Hematopoietic multipotent progenitor cell treated with erythropoietin and hydrocortisone succinate and interleukin-3 and kit ligand, for 17 days (in vitro differentiated cells): ENCODE data around the gene AMIGO1.

ENCODE experiments used
- DNase-seq: peaks from one replicate; pipeline ENCODE4 v3.0.0-alpha.2; 2015; ENCODE audit warnings: low spot score

AMIGO1 gene

DNA sequence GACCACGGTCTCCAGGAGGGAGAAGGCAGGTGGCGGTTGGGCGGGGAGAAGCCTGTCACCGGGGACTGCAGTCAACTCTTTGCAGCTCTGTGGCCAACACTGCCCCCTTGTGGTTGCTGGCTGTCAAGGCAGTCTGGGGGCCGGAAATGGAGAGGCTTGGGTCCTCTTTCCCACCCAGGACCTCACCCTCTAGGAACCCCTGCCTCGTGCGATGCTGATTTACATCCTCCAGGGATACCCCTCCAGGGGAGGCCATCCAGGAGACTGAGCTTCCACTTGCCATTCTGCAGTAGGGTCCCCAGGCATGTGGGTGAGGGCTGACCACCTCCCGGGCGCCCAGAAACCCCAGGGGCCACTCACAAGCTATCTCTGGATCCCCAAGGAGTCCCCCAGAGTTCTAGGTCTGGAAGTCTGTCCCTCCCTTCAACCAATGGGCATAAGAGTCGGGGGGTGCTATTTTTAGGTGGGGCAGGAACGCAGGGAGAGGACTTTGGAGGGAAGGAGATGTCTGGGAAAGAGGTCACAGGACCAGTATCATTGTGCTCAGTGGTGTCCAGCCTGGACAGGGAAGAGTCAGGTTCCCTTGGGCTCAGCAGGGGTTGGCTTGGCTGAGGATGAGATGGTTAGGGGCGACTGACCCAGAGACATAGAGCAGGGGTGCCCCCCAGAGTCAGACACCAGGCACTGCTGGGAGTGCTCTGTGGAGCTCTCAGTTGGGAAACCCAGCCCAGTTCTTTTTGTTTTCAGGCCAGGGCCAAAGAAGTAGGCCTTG is 23.0 kb upstream of the AMIGO1 start:
- DNase-seq: peak; percentile 85

DNA sequence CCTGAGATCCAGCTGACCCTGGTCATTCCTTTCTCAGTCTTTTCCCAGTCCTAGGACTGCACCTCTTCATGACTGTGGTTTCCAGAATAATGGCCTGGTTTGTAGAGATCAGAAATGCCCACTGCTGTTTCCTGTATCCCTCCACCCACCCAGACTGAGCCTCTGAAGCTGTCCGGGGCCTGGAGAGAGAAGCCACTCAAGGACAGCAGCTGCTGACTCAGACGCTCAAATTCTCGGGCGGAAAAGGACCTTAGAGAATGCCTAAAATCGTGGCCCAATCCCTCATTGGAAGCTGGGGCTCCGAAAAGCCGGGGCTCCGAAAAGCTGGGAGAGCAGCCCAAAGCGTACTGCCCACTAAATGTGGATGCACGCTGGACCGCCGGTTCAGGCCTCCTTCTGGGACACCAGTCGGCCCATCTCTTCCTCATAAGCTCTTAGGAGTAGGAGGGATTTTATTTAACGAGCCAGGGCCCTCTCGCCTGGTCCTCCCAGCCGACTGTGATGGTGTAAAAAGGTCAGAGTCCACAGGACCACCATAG is 22.4 kb upstream of the AMIGO1 start:
- DNase-seq: no peak

DNA sequence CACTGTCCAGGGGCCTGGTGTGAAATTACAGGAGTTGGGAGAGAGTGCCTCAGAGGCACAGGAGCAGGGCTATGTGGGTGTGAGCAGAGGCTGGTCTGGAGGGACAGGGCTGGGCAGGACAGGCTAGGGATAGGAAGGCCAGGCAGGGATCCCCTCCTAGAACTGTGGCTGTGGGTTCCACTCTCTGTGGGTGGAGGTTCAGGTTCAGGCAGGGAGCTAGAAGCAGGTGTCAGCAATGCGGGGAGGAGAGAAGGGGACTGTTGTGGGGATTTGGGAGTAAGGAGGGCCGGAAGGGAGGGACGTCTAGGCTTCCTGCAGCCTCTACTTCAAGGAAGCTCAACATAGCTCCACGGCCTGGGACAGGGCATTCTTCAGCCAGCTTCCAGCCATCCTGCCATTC is 21.9 kb upstream of the AMIGO1 start:
- no peak for DNase-seq

DNA sequence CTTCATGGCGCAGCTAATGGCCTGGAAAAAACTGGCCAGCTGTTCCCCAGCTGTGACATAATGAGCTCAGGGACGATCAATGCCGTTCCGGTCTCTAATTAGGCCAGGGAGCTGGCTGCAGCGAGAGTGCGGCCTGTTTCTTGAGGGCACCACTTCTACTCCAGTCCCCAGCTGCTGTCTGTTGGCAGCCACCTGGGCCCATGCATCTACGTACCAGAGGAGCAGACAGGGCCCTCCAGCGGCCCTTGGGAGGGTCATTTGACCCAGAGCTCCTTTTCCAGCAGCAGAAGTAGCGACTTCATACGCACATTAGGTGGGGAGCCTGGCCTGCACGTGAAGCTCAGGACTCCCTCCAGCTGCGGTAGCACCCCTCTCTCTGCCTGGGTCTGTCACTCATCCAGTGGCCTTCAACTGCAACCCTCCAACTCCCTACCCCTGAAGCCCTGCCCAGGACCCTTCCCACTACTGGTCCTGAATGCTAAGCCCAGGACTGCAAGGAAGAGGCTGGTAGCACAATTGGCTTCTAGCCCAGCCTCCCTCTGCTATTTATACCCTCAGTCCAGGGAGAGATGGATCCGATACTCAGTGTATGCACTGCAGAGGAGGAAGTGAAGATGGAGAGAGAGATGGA is 21.0 kb upstream of the AMIGO1 start:
- no peak for DNase-seq

DNA sequence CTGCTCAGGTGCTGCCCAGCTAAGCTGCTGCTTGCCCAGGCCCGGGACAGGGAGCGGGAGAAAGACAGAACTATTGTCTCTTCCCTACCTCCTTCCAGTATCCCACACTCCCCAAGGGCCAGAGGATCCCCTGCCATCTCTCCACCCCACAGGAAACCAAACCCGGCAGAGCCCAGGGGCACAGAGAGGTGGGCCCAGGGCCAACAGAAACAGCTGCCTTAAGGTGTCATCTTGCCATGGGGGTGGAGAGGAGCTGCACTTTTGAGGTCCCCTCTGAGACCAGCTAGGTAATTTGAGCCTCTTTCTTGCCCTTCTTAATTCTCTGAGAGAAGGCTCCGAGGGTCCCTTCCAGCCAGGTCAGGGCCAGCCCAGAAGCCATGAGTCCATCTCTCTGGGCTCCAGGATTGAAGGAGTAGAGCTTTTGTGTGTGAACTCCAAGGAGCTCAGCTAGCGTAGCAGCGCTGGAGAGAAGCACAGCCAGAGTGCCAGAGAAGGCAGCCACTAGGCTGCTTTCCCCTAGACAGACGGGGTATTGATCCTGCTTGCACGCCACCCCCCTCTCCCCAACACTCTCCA is 20.4 kb upstream of the AMIGO1 start:
- DNase-seq: no peak

DNA sequence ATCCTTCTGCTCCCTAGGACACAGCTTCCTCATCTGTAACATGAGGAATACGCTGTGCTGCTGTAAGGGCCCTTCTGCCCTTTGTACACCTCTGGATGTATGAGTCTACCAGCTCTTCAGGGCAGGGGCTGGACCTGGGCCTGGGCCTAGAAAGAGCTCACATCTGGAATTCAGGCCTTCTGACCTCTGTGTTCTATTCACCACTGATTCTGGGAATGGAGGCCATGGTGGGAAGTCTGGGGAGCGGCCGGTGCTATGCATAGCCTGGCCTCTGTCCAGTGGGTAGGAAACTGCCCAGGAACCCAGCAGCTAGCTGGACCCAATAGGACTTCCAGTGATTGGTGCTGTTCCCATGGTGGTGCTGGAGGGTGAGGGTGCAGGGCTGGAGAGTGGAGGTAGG is 19.2 kb upstream of the AMIGO1 start:
- no peak for DNase-seq

DNA sequence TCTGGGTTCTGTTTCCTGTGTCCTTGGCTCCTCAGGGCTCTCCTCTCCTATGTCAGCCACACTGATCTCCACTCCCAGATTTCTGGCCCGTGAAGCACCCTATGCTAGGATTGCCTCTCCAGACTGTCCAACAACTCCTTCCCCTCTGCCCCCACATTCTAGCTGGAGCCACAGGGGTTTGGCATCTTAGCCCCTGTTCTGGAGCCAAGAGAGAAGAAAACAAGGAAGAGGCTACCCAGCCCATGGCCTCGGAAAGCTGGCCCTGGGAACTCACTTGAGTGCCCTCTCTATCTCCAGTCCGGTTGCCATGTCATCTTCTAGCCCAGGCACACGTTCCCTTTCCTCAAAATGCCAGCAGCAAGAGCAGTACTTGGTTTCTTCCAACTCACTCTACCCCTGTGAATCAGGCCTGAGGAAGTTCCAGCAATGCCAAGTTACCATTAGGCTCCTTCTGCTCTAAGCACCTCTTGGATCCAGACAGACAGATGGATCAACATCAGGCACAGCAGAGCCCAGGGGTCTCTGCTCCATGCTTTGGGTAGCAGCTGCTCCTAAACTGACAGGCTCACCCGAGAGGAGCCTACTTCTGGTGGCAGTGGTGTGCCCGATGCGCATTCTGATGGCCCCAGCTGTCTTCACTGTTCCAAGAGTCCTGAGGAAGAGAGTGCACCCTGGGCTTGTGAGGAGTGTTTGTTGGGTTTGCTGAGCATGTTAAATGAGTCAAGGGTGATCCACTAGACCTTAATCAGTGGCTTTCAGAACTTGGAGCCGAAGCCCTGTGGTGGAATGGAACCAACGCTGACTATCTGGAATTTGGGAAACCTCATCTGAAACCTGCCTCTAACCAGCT is 18.5 kb upstream of the AMIGO1 start:
- DNase-seq: no peak

DNA sequence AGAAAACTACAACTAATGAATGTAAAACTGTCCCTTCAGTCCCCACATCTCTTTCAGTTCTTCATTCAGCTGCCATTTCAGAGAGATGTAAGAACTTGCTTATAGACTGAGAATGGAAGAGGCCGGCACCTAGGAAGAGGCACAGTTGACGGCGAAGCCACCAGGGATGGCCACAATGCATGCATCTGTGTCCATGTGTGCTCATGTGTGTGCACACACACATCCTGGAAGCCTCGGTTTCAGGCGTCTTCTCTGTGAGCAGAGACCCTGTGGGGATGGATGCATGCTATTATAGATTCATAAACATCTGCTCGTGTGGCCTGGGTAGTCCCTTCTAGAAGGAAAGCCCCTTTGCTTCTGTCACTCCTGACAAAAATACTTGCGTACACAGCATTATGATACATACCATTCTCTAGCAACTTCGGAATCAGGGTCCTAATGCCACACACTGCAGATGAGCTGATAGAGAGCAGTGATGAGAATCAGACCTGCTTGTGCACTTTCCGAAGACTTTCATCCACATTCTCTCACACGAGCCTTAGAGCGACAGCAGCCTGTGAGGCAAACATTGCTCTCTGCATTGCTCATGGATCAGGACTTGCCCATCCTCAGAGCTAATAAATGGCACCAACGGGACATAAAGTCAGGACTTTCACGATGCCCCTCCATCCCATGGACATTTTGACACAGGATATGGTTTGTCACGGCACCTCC is 17.7 kb upstream of the AMIGO1 start:
- no peak for DNase-seq

DNA sequence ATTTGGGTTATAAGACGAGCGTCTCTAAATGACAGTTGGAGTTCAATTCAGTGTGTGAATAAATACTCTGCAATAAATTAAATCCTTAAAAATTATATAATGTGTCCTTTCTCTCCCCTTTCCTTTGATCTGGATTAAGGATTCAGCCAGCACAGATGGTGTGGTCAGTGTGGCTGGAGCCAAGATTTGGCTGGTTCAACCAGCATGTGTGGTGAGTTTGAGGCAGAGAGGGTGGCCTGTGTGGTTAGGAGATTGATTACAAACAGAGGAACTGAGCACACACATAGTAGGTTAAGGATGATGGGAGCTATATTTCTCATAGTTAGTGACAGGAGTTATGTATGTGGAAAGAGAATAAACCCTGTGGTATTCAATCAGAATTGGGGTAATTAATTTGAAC is 14.2 kb upstream of the AMIGO1 start:
- DNase-seq: no peak

DNA sequence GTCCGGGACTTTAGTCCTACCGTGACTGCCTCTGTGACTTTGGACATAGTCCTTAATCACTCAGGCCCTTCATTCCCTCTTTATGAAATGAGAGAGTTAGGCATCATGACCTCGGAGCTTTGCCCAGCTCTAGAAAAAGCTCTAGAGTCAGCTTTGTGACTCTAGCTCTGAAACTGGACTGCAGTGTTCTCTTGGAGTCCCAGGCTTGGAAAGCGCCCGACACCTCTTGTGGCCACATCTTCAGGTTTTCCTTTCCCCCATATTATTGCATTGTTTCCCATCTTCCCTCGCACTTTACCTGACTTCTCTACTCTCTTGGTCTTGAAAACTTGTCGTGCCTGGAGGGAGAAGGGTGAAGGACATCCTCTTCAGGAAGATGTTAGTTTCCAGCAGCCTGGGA is 12.5 kb upstream of the AMIGO1 start:
- DNase-seq: no peak

DNA sequence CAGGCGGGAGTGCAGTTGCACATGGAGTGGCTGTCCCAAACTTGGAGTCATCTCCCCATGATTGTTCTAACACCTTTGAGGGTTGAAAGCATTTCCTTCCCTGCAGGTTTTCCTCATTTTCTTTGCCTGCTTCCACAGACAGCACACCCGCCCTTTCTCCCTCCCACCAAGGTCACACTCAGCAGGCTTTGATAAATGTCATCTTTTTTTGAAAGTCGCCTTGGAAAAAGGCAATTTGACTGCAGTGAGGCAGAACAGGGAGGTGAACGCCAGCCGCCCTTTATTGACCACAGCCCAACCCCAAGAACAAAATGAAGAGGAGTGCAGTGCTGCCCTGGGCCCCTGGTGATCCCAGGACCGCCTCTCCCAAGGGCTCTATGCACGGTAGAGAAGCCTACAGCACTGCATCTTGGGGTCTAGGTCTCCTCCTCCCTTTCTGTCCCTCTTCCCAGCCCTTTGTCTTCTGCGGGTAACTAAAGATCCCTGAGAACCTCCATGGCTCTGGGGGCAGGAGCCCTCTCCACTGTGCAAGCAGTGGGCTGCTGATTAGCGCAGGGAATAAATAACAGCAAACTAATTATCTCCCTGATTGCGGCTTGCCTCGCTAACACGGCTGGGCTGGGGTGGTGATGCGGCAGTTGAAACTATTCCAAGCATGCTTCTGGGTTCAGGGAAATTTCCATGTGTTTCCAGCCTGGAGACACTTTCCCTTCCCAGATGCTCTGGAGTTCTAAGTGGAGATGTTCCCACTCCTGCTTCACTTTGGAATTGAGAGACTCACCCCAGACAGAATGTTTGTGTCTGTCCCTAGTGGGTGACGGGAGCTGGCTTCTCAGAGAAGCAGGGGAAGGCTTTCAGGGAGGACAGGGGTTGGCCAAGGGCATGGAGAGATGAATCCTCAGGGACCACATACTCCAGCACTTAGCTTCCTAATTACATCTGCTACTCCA is 11.8 kb upstream of the AMIGO1 start:
- no peak for DNase-seq

DNA sequence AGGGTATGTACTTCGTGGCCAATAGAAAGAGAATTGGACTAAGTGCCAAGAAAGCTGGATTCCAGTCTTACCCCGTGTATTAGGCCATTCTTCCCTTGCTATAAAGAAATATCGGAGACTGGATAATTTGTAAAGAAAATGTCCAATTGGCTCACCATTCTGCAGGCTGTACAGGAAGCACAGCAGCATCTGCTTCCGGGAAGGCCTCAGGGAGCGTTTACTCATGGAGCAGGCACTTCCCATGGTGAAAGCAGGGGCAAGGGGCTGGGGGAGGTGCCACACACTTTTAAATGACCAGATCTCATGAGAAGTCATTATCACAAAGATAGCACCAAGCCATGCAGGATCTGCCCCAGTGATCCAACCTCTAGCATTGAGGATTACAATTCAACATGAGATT is 7.8 kb upstream of the AMIGO1 start:
- no peak for DNase-seq

DNA sequence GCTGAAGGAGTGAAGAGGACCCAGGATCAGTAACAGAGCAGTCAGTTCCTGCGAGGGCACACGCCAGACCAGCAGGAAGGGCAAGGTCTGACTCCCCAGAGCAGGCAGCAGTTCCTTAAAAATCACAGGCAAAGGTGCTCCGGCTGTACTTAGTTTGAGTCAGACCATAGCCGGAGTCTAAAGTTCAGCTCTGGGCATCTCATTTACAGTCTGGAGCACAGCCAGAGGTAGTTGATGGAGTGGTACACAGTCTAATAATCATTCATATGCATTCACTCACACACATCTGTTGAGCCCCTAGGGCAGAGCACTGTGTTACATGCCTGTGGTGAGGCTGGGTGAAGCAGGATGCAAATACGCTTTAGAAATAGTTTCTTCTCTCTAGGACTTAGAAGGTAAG is 7.3 kb upstream of the AMIGO1 start:
- no peak for DNase-seq

DNA sequence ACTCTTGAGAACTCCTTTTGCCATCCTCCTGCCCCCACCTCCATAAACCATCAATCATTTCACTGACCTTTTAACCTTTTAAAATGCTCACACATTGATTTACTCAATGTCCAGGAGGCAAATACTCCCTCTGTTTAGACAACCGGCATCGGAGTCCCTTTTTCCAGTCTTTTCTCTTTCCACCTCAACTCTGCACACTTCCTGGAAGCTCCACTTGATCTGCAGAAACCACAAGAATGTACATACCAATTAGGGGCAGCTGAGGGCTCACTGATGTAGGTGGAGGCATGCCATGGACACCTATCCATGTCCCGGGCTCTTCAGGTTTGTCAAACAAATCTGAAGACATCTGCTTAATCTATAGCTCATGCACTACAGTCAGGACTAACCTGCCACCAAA is 5.3 kb upstream of the AMIGO1 start:
- no peak for DNase-seq

DNA sequence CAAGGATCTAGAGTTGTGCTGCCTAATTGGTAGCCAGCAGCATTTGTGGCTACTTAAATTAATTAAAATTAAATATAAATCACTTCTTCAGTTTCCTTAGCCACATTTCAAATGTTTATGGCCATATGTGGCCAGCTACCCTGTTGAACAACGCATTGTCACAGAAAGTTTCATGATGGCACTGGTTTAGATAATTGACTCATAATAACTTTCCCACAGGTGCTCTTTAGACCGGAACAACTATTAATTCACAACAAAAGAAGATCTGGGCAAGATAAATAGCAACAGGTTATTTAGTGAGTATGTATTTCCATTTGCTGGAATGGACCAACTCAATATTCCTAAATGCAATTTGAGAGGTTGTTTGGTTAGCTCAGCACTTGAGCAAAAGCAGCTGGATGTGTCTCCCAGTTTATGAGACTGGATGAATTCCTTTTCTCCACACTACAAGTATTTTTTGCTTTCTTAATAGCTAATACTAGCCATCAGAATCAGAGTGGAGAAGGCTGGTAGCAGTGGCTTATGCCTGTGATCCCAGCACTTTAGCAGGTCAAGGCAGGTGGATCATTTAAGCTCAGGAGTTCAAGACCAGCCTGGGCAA is 3.7 kb upstream of the AMIGO1 start:
- DNase-seq: no peak

DNA sequence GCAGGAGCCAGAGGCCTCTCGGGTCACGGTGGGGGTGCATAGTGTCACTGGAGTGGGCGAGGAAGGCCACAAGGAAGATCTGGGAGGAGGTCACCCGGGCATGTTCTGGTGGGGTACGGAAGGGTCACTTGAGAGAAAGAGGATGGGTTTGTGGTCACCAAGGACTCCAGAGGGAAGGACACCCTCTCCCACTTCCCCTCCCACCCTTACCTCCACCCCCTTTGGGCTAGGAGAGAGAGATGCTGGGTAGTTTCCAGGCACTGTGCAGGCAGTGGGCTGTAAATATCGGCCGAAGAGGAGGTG is 703 bp downstream of the AMIGO1 start:
- no peak for DNase-seq

DNA sequence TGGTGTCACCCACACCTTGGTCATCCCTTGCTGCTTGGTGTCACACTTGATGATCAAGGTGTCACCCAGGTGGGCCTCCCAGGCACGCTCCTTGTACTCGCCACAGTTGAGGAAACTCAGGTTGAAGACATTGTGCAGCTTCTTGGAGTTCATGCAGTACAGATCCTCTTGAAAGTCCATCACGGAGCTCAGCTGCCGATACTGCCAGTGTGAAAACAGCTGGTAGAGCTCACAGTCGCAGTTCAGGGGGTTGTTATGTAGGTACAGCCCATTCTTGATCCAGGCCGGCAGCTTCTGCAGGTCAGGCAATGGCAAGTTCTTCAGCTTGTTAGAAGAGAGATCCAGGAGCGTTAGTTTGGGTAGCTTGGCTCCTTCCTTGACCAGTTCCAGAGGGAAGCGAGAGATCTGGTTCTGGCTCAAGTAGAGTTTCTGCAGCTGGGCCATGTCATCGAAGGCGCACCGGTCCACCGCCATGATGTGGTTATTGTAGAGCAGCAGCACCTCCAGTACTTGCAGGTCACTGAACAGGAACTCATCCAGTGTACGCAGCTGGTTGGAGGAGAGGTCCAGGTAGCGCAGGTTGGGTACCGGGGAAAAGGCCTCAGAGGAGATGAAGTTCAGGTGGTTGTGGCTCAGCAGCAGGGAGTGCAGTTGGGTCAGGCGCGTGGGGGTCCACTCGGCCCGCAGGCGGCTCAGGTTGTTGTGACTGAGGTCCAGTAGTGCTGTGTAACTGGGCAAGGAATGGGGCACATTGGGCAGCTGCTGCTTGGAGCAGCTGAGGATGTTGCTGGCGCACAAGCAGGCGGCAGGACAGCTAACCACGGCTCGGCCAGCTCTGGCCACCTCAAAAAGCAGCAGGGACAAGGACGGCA is 1.3 kb downstream of the AMIGO1 start:
- no peak for DNase-seq

DNA sequence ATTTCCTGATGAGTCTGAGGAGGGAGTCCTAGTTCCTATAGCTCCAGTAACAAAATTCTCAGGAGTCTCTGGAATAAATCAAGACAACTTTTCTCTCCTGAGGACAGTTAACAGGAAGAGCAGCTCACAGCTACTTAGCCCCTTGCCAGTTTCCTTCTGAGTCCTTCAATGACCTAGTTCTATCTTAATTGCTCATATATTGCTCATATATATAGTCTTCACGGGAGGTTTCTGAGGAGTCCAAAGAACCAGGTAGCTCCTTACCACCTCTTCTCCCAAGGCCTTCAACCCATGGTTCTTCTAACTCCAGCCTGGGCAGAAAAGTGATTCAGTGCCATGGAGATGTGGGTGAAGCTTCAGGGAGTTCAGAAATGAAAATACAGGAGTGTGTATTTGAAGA is 4.6 kb downstream of the AMIGO1 start:
- DNase-seq: no peak

DNA sequence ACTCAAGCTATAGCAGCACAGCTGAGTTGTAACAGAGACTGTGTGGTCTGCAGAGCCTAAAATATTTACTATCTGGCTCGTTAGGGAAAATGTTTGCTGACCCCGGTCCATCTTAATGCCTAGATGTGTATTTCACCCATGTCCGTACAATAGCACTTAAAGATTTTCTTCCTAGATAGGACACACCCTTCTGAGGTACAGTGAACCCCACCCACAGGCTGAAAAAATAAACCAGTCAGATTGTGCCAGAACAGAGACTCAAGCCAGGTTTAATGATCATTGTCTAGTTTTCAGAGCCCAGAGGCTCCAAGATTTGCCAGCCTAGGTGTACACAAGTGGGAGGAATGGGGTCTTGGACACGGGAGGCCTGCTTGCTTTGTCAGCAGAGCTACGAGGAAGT is 5.6 kb downstream of the AMIGO1 start:
- DNase-seq: no peak
